Mucosa of stomach (tissue), 1 donor: ENCODE results near the gene ITSN2.

ENCODE experiments used
- H3K27me3 ChIP-seq: one replicate; pipeline ENCODE4 v1.7.0; 2013; ENCODE audit warnings: mild to moderate bottlenecking, low read length; ENCODE audit not compliant: control insufficient read depth, insufficient read depth
- H3K36me3 ChIP-seq: one replicate; pipeline ENCODE4 v1.7.0; 2013; ENCODE audit warnings: low read length; ENCODE audit not compliant: control insufficient read depth, insufficient read depth
- H3K4me1 ChIP-seq: one replicate; pipeline ENCODE4 v1.7.0; 2013; ENCODE audit warnings: mild to moderate bottlenecking, low read length; ENCODE audit not compliant: control insufficient read depth, insufficient read depth
- H3K4me3 ChIP-seq: one replicate; pipeline ENCODE4 v1.7.0; 2013; ENCODE audit warnings: low read length
- H3K9ac ChIP-seq: one replicate; pipeline ENCODE4 v1.7.0; 2013; ENCODE audit warnings: mild to moderate bottlenecking, low read length, moderate library complexity
- H3K9me3 ChIP-seq: one replicate; pipeline ENCODE4 v1.7.0; 2013; ENCODE audit warnings: mild to moderate bottlenecking, low read length, moderate library complexity; ENCODE audit not compliant: control insufficient read depth
- donor health status: Pancreatic carcinoma.

The ITSN2 gene

DNA sequence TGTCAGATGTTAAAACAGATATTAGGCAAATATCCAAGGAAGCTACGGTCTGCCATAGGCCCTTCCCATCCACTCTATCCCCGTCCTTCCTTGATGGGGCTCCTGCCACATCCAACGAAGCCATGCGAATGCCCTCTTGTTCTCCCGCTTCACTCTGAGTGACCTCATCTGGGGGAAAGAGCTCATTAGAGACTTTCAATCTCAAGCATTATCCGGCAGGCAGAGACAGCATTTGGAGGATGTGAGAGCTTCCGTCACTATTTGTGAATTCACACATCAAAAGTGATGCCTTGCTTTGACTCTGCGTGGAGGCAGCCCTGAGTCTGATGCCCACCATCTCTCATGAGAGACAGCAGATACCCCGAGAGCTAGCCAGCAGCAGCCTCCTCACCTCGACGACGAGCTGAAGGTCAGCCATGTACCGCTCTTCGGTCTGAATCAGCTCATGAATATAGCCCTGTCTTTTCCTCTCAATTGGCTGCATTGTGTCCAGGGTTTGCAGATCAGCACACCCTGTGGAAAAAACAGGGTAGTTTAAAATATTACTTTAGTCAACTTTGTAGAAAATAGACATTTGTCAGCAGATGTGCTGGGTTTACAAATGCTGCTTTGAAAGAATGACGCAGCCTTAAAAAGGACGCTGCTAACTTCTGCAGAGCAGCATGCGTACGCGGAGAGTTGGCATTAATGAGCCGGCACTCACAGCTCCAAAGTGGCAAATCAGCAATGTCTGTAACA lies 139.6 kb downstream of the ITSN2 start:
- no peaks in the 10 kb centered on the region for H3K9me3 ChIP-seq
- no peaks in the 10 kb centered on the region for H3K36me3 ChIP-seq
- no peaks in the 10 kb centered on the region for H3K27me3 ChIP-seq
- H3K9ac ChIP-seq: no peak overlapping the region
- no peaks in the 10 kb centered on the region for H3K4me1 ChIP-seq
- H3K4me3 ChIP-seq: no peak overlapping the region

DNA sequence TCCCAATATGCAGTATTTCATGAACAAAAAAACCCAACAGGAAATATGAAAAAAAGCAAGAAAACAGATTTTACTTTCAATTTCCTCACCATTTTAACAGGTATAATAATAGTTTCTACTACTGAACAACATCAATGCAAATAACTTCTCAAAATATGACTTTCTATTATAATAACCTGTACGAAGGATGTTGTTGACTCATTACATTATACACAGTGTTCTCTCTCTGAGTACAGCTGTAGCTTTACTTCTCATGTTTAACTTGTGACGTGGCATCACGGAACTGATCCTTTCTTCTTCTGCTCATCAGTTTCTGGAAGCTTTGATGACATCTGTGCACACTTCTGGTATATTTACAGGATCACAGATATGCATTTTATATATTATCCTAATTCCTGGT lies 145.5 kb downstream of the ITSN2 start:
- Histone ChIP-seq H3K9me3 (no peaks in the 10 kb centered on the region), H3K4me1 (no peaks in the 10 kb centered on the region), H3K9ac (no peak overlapping the region), H3K27me3 (no peaks in the 10 kb centered on the region), H3K36me3 (no peaks in the 10 kb centered on the region), H3K4me3 (no peak overlapping the region)

DNA sequence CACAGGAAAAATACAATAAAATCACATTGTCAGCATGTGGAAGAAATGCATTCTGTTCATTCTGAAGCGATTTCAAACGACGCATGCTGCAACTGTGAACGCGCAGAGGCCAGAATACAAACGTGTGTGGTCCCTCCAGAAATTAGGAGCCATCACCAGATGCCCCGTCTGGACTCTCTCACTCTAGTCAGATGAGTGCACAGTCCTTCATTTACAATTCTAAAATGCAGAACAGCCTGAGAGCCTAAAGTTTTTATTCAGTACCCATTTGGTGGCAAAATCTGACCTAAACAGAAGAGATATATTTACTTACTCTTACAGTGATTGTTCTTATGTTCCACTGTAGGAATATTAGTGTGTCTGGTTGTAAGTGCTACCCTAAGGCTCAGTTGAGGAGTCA lies 148.9 kb downstream of the ITSN2 start:
- no peaks in the 10 kb centered on the region for H3K27me3 ChIP-seq
- H3K36me3 ChIP-seq: no peaks in the 10 kb centered on the region
- H3K9ac ChIP-seq: no peak overlapping the region
- no peaks in the 10 kb centered on the region for H3K4me1 ChIP-seq
- no peaks in the 10 kb centered on the region for H3K9me3 ChIP-seq
- no peak overlapping the region for H3K4me3 ChIP-seq

DNA sequence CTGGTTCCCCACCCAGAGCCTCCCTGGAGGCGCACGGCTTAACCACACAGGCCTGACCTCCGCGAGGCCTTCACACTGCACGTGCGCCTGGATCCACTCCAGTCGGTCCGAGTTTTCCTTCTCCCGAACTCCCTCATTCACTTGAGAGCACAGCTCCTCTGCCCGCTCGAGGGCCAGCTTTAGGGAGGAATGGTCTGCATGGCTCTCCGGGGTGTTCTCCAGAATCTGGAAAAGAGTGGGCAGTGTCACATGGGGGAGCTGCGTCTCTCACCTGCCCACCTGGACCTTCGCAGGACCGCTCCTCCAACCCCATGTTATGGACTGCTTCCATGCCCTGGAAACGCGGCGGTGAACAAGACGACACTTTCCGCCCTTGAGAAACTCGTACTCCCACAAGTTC lies 149.6 kb downstream of the ITSN2 start:
- no peaks in the 10 kb centered on the region for H3K27me3 ChIP-seq
- no peaks in the 10 kb centered on the region for H3K9me3 ChIP-seq
- H3K9ac ChIP-seq: no peak overlapping the region
- no peak overlapping the region for H3K4me3 ChIP-seq
- no peaks in the 10 kb centered on the region for H3K36me3 ChIP-seq
- no peaks in the 10 kb centered on the region for H3K4me1 ChIP-seq

DNA sequence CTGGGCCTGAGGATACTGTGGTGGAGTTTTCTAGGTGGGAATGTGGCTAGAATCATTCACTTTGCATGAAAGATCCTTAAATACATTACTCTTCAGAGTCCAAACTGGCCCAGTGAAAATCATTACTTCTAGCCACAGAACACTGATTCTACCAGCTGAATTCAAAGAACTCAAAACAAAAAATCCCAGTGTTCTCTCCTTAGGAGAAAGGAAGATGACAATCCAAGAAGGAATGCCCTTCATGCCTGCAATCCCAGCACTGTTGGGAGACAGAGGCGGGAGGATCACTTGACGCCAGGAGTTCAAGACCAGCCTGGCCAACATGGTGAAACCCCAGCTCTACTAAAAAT lies 150.3 kb downstream of the ITSN2 start:
- Histone ChIP-seq H3K36me3 (no peaks in the 10 kb centered on the region), H3K4me1 (no peaks in the 10 kb centered on the region), H3K9ac (no peak overlapping the region), H3K4me3 (no peak overlapping the region), H3K27me3 (no peaks in the 10 kb centered on the region), H3K9me3 (no peaks in the 10 kb centered on the region)

DNA sequence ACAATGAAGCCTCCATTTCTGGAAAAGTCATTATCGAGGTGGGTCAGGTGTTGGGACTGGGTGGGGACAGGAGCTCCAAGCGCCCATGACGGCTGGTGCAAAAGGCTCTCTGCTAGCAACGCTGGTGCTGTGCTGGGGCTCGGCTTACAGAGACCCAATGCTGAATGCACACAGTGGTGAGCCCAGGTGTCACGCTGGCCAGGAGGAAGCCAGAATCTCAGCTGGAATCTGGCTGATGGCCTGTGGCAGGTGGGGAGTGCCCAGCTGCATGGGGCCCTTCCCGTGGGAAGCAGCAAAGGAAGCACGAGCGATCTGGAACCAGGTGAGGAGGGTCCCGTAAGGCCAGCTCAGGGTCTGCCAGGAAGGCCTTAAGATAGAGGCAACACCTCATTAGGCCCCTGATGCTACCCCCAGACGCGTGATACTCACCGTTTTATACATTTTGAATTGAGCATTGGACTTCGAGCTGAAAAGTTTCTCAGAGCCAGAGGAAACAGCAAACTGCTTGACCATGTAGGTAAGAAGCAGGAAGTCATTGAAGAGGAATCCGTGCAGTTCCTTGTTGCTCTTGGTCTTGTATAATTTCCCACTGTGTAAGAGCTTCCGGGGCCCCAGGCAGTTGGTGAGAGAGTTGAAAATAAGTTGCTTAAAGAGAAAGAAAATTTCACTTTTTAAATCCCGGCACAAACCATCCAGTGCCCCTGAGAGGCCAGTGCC lies 150.8 kb downstream of the ITSN2 start:
- Histone ChIP-seq H3K36me3 (no peaks in the 10 kb centered on the region), H3K4me1 (no peaks in the 10 kb centered on the region), H3K4me3 (no peak overlapping the region), H3K9me3 (no peaks in the 10 kb centered on the region), H3K9ac (no peak overlapping the region), H3K27me3 (no peaks in the 10 kb centered on the region)

DNA sequence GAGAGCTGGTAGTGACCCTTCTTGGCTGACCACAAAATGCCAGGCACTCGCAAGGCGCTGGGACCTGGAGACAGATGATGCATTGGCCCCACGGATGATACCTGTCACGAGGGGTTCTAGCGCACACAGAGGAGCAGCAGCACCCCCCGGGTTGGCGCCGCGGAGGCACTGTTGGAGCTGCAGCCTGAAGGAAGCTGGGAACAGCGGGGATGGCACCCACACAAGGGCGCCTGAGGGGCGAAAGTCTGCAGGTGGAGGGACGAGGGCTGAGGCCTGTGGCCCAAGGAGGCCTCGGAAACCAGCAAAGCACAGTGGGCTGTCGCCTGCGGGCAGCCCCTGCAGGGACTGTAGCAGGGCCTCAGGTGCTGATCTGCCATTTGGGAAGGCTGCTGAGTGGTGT lies 151.8 kb downstream of the ITSN2 start:
- H3K9me3 ChIP-seq: no peaks in the 10 kb centered on the region
- no peaks in the 10 kb centered on the region for H3K4me1 ChIP-seq
- no peak overlapping the region for H3K4me3 ChIP-seq
- H3K9ac ChIP-seq: no peak overlapping the region
- no peaks in the 10 kb centered on the region for H3K27me3 ChIP-seq
- no peaks in the 10 kb centered on the region for H3K36me3 ChIP-seq

DNA sequence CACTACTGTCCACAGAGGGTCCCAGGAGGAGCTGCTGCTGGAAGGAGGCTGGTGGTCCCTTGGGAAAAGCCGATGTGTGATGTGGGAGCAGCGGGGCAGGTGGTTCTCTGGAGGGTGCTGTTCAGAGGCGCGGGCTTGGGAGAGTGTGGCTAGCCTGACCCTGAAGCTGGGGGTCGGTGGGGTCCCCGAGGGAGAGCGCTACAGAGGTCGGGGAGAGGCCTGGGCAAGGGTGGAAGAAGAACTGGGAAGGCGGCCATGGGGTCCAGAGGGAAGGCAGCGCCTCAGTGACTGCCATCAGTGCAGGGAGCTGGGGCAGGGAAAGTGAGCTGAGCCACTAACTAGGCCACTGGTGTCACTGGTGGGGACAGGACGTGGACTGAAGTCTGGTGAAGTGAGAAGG lies 153.0 kb downstream of the ITSN2 start:
- no peaks in the 10 kb centered on the region for H3K36me3 ChIP-seq
- H3K4me3 ChIP-seq: no peak overlapping the region

DNA sequence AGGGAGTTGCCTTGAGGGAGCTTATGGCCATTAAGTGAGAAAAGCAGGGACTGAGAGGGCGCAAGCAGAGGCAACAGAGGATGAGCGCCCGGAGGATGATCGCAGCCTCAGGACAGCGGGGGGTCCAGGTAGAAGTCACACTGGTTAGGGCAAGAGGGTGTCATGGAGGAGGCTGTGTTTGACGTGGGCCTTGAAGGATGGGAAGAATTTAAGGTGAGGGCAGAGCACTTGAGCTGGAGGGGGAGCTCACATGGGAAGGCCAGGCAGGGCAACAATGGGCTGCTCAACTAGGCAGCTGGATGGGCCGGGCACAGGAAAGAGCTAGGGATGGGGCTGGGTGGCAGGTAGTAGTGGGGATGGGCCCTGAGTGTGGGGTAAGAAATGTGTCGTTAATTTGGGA lies 153.6 kb downstream of the ITSN2 start:
- no peaks in the 10 kb centered on the region for H3K4me1 ChIP-seq
- no peaks in the 10 kb centered on the region for H3K27me3 ChIP-seq
- H3K4me3 ChIP-seq: no peak overlapping the region
- no peaks in the 10 kb centered on the region for H3K9me3 ChIP-seq
- no peak overlapping the region for H3K9ac ChIP-seq
- H3K36me3 ChIP-seq: no peaks in the 10 kb centered on the region

More for the DNA sequence above, 153.0 kb downstream of the ITSN2 start:
- Histone ChIP-seq H3K9me3 (no peaks in the 10 kb centered on the region), H3K4me1 (no peaks in the 10 kb centered on the region), H3K27me3 (no peaks in the 10 kb centered on the region), H3K9ac (no peak overlapping the region)

DNA sequence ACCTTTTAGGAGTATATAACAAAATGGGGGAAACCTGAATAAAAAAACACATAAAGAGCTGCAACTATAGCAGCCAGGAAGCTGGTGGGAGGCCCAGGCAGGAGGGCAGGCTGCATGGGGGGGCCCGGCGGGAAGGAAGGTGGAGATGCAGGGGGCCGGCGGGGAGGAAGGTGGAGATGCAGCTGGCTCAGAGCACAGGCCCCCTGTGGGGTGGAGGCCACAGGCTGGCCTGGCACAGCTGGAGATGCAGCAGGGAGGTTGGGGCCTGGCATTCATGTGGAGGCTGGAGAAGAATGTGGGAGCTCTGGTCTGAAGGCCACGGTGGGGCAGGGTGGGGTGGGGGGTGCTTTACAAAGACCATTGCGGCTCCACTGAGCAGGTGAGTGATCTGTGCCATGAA lies 154.1 kb downstream of the ITSN2 start:
- no peaks in the 10 kb centered on the region for H3K27me3 ChIP-seq
- H3K36me3 ChIP-seq: no peaks in the 10 kb centered on the region

DNA sequence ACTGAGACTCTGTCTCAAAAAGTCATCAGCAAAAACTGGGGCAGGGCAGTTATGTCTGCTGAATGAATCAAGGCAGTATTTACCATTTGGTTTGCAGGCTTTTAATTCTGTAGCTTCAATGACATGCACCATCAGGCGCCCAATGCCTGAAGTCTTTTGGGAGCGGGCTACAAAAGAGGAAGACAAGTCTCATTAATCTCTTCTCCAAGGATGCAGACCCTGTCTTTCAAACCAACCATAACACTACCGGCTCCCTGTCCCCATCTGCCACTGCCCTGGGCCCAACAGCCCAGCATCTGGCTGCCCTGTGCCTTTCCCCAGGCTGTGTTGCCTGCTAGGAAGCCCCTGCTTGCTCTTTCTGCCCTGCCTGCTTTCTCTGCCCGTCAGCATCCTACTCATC lies 155.2 kb downstream of the ITSN2 start:
- no peak overlapping the region for H3K4me3 ChIP-seq
- no peaks in the 10 kb centered on the region for H3K36me3 ChIP-seq
- no peak overlapping the region for H3K9ac ChIP-seq
- no peaks in the 10 kb centered on the region for H3K9me3 ChIP-seq
- H3K4me1 ChIP-seq: no peaks in the 10 kb centered on the region
- no peaks in the 10 kb centered on the region for H3K27me3 ChIP-seq

More for the DNA sequence above, 154.1 kb downstream of the ITSN2 start:
- no peak overlapping the region for H3K9ac ChIP-seq
- H3K9me3 ChIP-seq: no peaks in the 10 kb centered on the region
- no peak overlapping the region for H3K4me3 ChIP-seq
- H3K4me1 ChIP-seq: no peaks in the 10 kb centered on the region

DNA sequence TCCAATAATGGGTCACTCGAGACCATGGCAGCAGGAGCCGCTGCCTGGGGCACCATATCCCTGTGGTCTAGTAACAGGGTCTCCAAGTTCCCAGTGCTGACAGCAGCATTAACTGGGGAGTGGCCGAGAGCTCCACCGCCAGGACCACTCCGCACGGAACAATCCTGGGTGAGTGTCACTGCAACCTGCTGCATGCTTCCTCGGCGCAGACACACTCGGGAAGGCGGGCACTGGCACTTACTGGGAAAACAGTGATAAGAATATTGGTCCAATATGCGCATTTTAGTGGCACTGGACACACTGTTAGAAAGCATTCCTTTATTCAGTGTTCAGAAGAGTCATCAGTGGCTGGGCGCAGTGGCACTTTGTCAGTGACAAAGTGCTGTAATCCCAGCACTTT lies 155.8 kb downstream of the ITSN2 start:
- no peak overlapping the region for H3K9ac ChIP-seq
- H3K4me3 ChIP-seq: no peak overlapping the region
- H3K9me3 ChIP-seq: no peaks in the 10 kb centered on the region
- H3K36me3 ChIP-seq: no peaks in the 10 kb centered on the region
- no peaks in the 10 kb centered on the region for H3K27me3 ChIP-seq
- no peaks in the 10 kb centered on the region for H3K4me1 ChIP-seq
